PC-3 (cell line): ENCODE measurements around the gene KCNT2. TPM values are rescaled to one million over a fixed set of nuclear protein-coding genes. Genes with fewer than 3 reads are reported as not detected.

Experiments used
- ATAC-seq: fragments of 200-7000 bp; cut with Tn5 transposase; 2 replicates; pipeline ENCODE4 v1.9.1; 2020; ENCODE audit warnings: mild to moderate bottlenecking, moderate library complexity
- BruUV-seq: library from RNA; stranded (reverse); fragments of 400-500 nt; replicated peaks from 2 replicates; lab custom pipeline; 2021; lab: Mats Ljungman, UMichigan
- CTCF ChIA-PET: fragments of 300-600 bp; sonication (Branson Sonifier 250); formaldehyde crosslinking; loops from one replicate; lab custom pipeline; 2022; ENCODE audit warnings: antibody characterized with exemption; lab: Charles Lee
- POLR2A ChIA-PET: fragments of 300-600 bp; sonication (Branson Sonifier 250); formaldehyde crosslinking; loops from one replicate; lab custom pipeline; 2022; ENCODE audit warnings: antibody characterized with exemption; ENCODE audit not compliant: unreplicated experiment; lab: Charles Lee
- DNase-seq: peaks from one replicate; pipeline ENCODE4 v3.0.0-alpha.2; 2015
- H2AFZ ChIP-seq: fragments of 300-600 bp; sonication (generic); 2 replicates; pipeline ENCODE4 v1.6.0; 2016; ENCODE audit warnings: antibody characterized with exemption, low read length
- H3F3A ChIP-seq: fragments of 300-600 bp; sonication (generic); one replicate; pipeline ENCODE4 v1.6.0; 2017; ENCODE audit warnings: antibody characterized with exemption, low read length, control low read depth, mild to moderate bottlenecking; ENCODE audit not compliant: unreplicated experiment
- H3K27ac ChIP-seq: fragments of 300-600 bp; sonication (generic); 2 replicates; pipeline ENCODE4 v1.5.1; 2016; ENCODE audit warnings: mild to moderate bottlenecking, low read length
- H3K27me3 ChIP-seq: fragments of 300-600 bp; sonication (generic); 2 replicates; pipeline ENCODE4 v1.6.1; 2016; ENCODE audit warnings: low read length, mixed read lengths
- H3K36me3 ChIP-seq: fragments of 300-600 bp; sonication (generic); 2 replicates; pipeline ENCODE4 v1.6.1; 2016; ENCODE audit warnings: low read depth, mixed run types, low read length, mixed read lengths
- H3K4me1 ChIP-seq: fragments of 300-600 bp; sonication (generic); 2 replicates; pipeline ENCODE4 v1.5.1; 2016; ENCODE audit warnings: low read length; ENCODE audit not compliant: insufficient read depth
- H3K4me2 ChIP-seq: fragments of 300-600 bp; sonication (generic); 2 replicates; pipeline ENCODE4 v1.6.0; 2016; ENCODE audit warnings: low read length
- H3K4me3 ChIP-seq: fragments of 300-600 bp; sonication (generic); 2 replicates; pipeline ENCODE4 v1.5.1; 2016; ENCODE audit warnings: mild to moderate bottlenecking, low read length, mixed read lengths
- H3K79me2 ChIP-seq: fragments of 300-600 bp; sonication (generic); 2 replicates; pipeline ENCODE4 v1.6.1; 2017; ENCODE audit warnings: low read length, mixed read lengths
- H3K9ac ChIP-seq: fragments of 300-600 bp; sonication (generic); 2 replicates; pipeline ENCODE4 v1.6.0; 2016; ENCODE audit warnings: mild to moderate bottlenecking, low read length
- H3K9me2 ChIP-seq: fragments of 300-600 bp; sonication (generic); replicated peaks from 2 replicates; pipeline ENCODE4 v1.6.1; 2016; ENCODE audit warnings: mixed run types, low read length, mixed read lengths
- H3K9me3 ChIP-seq: fragments of 300-600 bp; sonication (generic); 2 replicates; pipeline ENCODE4 v1.6.1; 2016; ENCODE audit warnings: low read length, mixed read lengths
- H4K20me1 ChIP-seq: fragments of 300-600 bp; sonication (generic); 2 replicates; pipeline ENCODE4 v1.6.1; 2016; ENCODE audit warnings: low read length, mixed read lengths
- CTCF ChIP-seq: fragments of 300-600 bp; sonication (generic); conservative IDR thresholded peaks from 2 replicates; pipeline ENCODE4 v1.5.1; 2017; ENCODE audit warnings: antibody characterized with exemption, low read depth, mild to moderate bottlenecking, low read length
- EZH2 ChIP-seq: fragments of 300-600 bp; sonication (generic); IDR thresholded peaks from one replicate; pipeline ENCODE4 v1.6.1; 2017; ENCODE audit warnings: antibody characterized with exemption, mild to moderate bottlenecking, low read length; ENCODE audit not compliant: unreplicated experiment
- EZH2phosphoT487 ChIP-seq: fragments of 300-600 bp; sonication (generic); IDR thresholded peaks from 2 replicates; pipeline ENCODE4 v1.6.1; 2018; ENCODE audit warnings: mild to moderate bottlenecking, antibody characterized with exemption, low read length, borderline replicate concordance
- intact Hi-C: fragments of 100-400 bp; cut with micrococcal nuclease; formaldehyde crosslinking; loops from 2 replicates; pipeline ENCODE4 v1.9.0; 2023
- total RNA-seq: library from RNA; depleted of rRNA; stranded (reverse); fragments of >200 nt; gene quantifications from 2 replicates; pipeline ENCODE4 v1.2.3, GENCODE V29; 2014

The KCNT2 gene
- total RNA-seq, 1 experiment from 2014 or later = 0.26 TPM

- Histone ChIP-seq H3K4me3 (no peak overlapping the region), H3K79me2 (no peaks in the 10 kb centered on the region), H3K4me2 (no peak overlapping the region), H3K4me1 (no peaks in the 10 kb centered on the region), H3F3A (no peaks in the 10 kb centered on the region), H3K9me2 (no peaks in the 10 kb centered on the region), H3K27ac (no peak overlapping the region), H3K36me3 (no peaks in the 10 kb centered on the region), H2AFZ (no peak overlapping the region), H3K9ac (no peak overlapping the region), H4K20me1 (no peaks in the 10 kb centered on the region), H3K9me3 (no peaks in the 10 kb centered on the region), H3K27me3 (no peaks in the 10 kb centered on the region)
- ChIA-PET POLR2A (no interaction called here), CTCF (no interaction called here)
- intact Hi-C loops = no loop called here
- no peak for ATAC-seq
- TF ChIP-seq EZH2 (no peak), EZH2phosphoT487 (no peak), CTCF (no peak)
- DNase-seq = no peak
- no TSS peak for BruUV-seq
These were observed 240.4 kb downstream of the KCNT2 start for GRCh38 chr1:196367838-196368237.

- Histone ChIP-seq H3K9me3 (no peaks in the 10 kb centered on the region), H4K20me1 (no peaks in the 10 kb centered on the region), H2AFZ (no peak overlapping the region), H3K79me2 (no peaks in the 10 kb centered on the region), H3K9ac (no peak overlapping the region), H3K4me3 (no peak overlapping the region), H3K4me1 (peaks cover 5% of the 10 kb centered on the region), H3K4me2 (no peak overlapping the region), H3K27ac (no peak overlapping the region), H3F3A (no peaks in the 10 kb centered on the region), H3K27me3 (no peaks in the 10 kb centered on the region), H3K36me3 (no peaks in the 10 kb centered on the region), H3K9me2 (no peaks in the 10 kb centered on the region)
- intact Hi-C loops = no loop called here
- ATAC-seq (no peak), DNase-seq (no peak)
- TF ChIP-seq EZH2 (no peak), EZH2phosphoT487 (no peak), CTCF (no peak)
- ChIA-PET CTCF (no interaction called here), POLR2A (no interaction called here)
- no TSS peak for BruUV-seq
These were observed 241.3 kb downstream of the KCNT2 start for GRCh38 chr1:196366817-196367495.

- intact Hi-C loops = no loop called here
- BruUV-seq = no TSS peak
- H3K4me1 ChIP-seq = peaks cover 23% of the 10 kb centered on the region
- no peaks in the 10 kb centered on the region for H3K9me3 ChIP-seq
- peak; percentile 86 for ATAC-seq
- H3K9me2 ChIP-seq = no peaks in the 10 kb centered on the region
- ChIA-PET CTCF (no interaction called here), POLR2A (no interaction called here)
- no peaks in the 10 kb centered on the region for H3F3A ChIP-seq
- H4K20me1 ChIP-seq = no peaks in the 10 kb centered on the region
- peak overlapping the region; percentile 67 for H3K4me2 ChIP-seq
- H3K79me2 ChIP-seq = no peaks in the 10 kb centered on the region
- H3K9ac ChIP-seq = 0 out of 2 replicates have a peak overlapping the region, but pooled peaks have one; percentile 5
- no peaks in the 10 kb centered on the region for H3K27me3 ChIP-seq
- TF ChIP-seq EZH2 (no peak), CTCF (no peak), EZH2phosphoT487 (no peak)
- H2AFZ ChIP-seq = 0 out of 2 replicates have a peak overlapping the region, but pooled peaks have one; percentile 12
- no peaks in the 10 kb centered on the region for H3K36me3 ChIP-seq
- DNase-seq = peak; percentile 89
- H3K4me3 ChIP-seq = no peak overlapping the region; the same call in 1 of the 2 replicates
- H3K27ac ChIP-seq = peak overlapping the region; percentile 67
These were observed 247.0 kb downstream of the KCNT2 start for GRCh38 chr1:196361112-196361714.
